ENCODE results near the gene POGZ. TPM values are rescaled to one million over a fixed set of nuclear protein-coding genes. Genes with fewer than 3 reads are reported as not detected.

Gene POGZ
- total and polyA plus RNA-seq, 2 of the 13 experiments (the other 11 are each of a cell fraction or from before 2014, with no cell fraction given): 15.3 to 45.6 TPM

- no peak overlapping the region for H2AFZ ChIP-seq (ENCODE audit: low read length)
- no peaks in the 10 kb centered on the region for H3K36me3 ChIP-seq (replicated peaks in 1 of 2; ENCODE audit: control insufficient read depth in 1 of 2, insufficient read depth in 2 of 2, low read length in 2 of 2)
- FAIRE-seq (no peak), DNase-seq (ENCODE audit: low spot score) (peak; percentile 16), ATAC-seq (peak; percentile 78)
- no peaks in the 10 kb centered on the region for H4K20me1 ChIP-seq (ENCODE audit: insufficient read depth, low read length)
- POLR2A ChIA-PET: interaction anchor here (0.8 kb wide), 1 partner anchor 54 kb away, joined by 3 read pairs; no protein-coding TSS in a partner anchor
- H3K4me1 ChIP-seq (ENCODE audit: insufficient read depth, low read length): peaks cover 5% of the 10 kb centered on the region; the same call in 1 of the 2 replicates
- intact Hi-C loops (cut with micrococcal nuclease; ENCODE audit: unreplicated experiment) (no loop called here), in situ Hi-C loops (cut with HindIII; ENCODE audit: extremely low pct_ligation_motif_present, low pct_unique_long_range_greater_than_20kb) (no loop called here)
- TF ChIP-seq NR0B2 (CRISPR knock-in tag; IDR thresholded peaks at IDR 0.05) (no peak), ZNF75D (CRISPR knock-in tag; IDR thresholded peaks at IDR 0.05; ENCODE audit: borderline replicate concordance) (no peak), ZBTB7B (CRISPR knock-in tag; IDR thresholded peaks at IDR 0.05) (no peak), HES4 (CRISPR knock-in tag; IDR thresholded peaks at IDR 0.05; ENCODE audit: borderline replicate concordance) (no peak), SMYD3 (CRISPR knock-in tag; IDR thresholded peaks at IDR 0.05) (no peak)
- TF ChIP-seq, protein P1, sequence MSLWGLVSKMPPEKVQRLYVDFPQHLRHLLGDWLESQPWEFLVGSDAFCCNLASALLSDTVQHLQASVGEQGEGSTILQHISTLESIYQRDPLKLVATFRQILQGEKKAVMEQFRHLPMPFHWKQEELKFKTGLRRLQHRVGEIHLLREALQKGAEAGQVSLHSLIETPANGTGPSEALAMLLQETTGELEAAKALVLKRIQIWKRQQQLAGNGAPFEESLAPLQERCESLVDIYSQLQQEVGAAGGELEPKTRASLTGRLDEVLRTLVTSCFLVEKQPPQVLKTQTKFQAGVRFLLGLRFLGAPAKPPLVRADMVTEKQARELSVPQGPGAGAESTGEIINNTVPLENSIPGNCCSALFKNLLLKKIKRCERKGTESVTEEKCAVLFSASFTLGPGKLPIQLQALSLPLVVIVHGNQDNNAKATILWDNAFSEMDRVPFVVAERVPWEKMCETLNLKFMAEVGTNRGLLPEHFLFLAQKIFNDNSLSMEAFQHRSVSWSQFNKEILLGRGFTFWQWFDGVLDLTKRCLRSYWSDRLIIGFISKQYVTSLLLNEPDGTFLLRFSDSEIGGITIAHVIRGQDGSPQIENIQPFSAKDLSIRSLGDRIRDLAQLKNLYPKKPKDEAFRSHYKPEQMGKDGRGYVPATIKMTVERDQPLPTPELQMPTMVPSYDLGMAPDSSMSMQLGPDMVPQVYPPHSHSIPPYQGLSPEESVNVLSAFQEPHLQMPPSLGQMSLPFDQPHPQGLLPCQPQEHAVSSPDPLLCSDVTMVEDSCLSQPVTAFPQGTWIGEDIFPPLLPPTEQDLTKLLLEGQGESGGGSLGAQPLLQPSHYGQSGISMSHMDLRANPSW (CRISPR knock-in tag; IDR thresholded peaks at IDR 0.05; ENCODE audit: borderline replicate concordance): no peak
- no peaks in the 10 kb centered on the region for H3K79me2 ChIP-seq (ENCODE audit: insufficient read depth, low read length)
- no peak overlapping the region for H3K9ac ChIP-seq (ENCODE audit: insufficient read depth, low read depth, low read length)
- no peaks in the 10 kb centered on the region for H3K27me3 ChIP-seq (ENCODE audit: control insufficient read depth in 1 of 2, insufficient read depth in 2 of 2, low read length in 2 of 2)
- CTCF ChIA-PET (ENCODE audit: low intra/inter-chr PET ratio, low total read pairs): no interaction called here
- WGBS (ENCODE audit: low lambda C conversion rate): 3% methylated on average over 4 of the region's 5 CpGs
- BruUV-seq (replicated peaks): no TSS peak
- H3K9me3 ChIP-seq (ENCODE audit: low read length): no peaks in the 10 kb centered on the region; the same call in 1 of the 2 replicates
- H3K27ac ChIP-seq (ENCODE audit: extremely low read length, insufficient read depth, low read length): no peak overlapping the region
- H3K4me2 ChIP-seq (ENCODE audit: low read depth, low read length): no peak overlapping the region
- H3K4me3 ChIP-seq (replicated peaks in 1 of 3; ENCODE audit: insufficient read depth in 1 of 3, low read depth in 2 of 3, low read length in 3 of 3): no peak overlapping the region
These were observed 26.5 kb upstream of the POGZ start for GRCh38 chr1:151485685-151486255.

Data from HepG2 (cell line).